ENCODE data around the gene JTB. TPM values are rescaled to one million over a fixed set of nuclear protein-coding genes. Genes with fewer than 3 reads are reported as not detected.
"Not testable (repeated sequence)": the region's sequence is repeated elsewhere in the genome, so short reads cannot be mapped to it uniquely, and the experiment has no call there.

JTB gene
- total and polyA plus RNA-seq, 2 experiments from 2014 or later = 213 to 217 TPM

- peak overlapping the region; percentile 89 for H3K27ac ChIP-seq
- H2AFZ ChIP-seq = no peak overlapping the region
- no peaks in the 10 kb centered on the region for H3K36me3 ChIP-seq (replicated peaks; ENCODE audit: insufficient read depth, low read depth)
- no peak for DNase-seq (ENCODE audit: low spot score)
- no peaks in the 10 kb centered on the region for H4K20me1 ChIP-seq (ENCODE audit: insufficient read depth, poor library complexity, severe bottlenecking)
- H3K4me1 ChIP-seq (ENCODE audit: insufficient read depth) = peaks cover 13% of the 10 kb centered on the region
- WGBS (ENCODE audit: low lambda C conversion rate, missing lambda C conversion rate) = 87% methylated on average over 6 of the region's 6 CpGs
- H3K9me3 ChIP-seq (ENCODE audit: low read depth) = no peaks in the 10 kb centered on the region
- peak overlapping the region; percentile 64 for H3K4me3 ChIP-seq
- TF ChIP-seq CTCF (IDR thresholded peaks at IDR 0.05; ENCODE audit: poor library complexity) (no peak), EZH2 (IDR thresholded peaks at IDR 0.05; ENCODE audit: borderline replicate concordance) (no peak), EZH2phosphoT487 (IDR thresholded peaks at IDR 0.05; ENCODE audit: low read depth, severe bottlenecking, unreplicated experiment) (no peak)
- H3K4me2 ChIP-seq = peak overlapping the region; percentile 94
- H3K27me3 ChIP-seq = no peaks in the 10 kb centered on the region
- peaks cover 31% of the 10 kb centered on the region for H3K79me2 ChIP-seq
- no peaks in the 10 kb centered on the region for H3K9me2 ChIP-seq (replicated peaks; ENCODE audit: insufficient read depth)
Measured at GRCh38 chr1:153984123-153984894, 6.8 kb upstream of the JTB start.

- not testable (repeated sequence) for H3K27me3 ChIP-seq; H3K9me3 ChIP-seq (ENCODE audit: low read depth); DNase-seq (ENCODE audit: low spot score); H3K36me3 ChIP-seq (replicated peaks; ENCODE audit: insufficient read depth, low read depth); H3K4me2 ChIP-seq; H3K9me2 ChIP-seq (replicated peaks; ENCODE audit: insufficient read depth); H2AFZ ChIP-seq; H3K27ac ChIP-seq; H3K4me3 ChIP-seq; H4K20me1 ChIP-seq (ENCODE audit: insufficient read depth, poor library complexity, severe bottlenecking)
- Histone ChIP-seq H3K4me1 (ENCODE audit: insufficient read depth) (peaks cover 16% of the 10 kb centered on the region), H3K79me2 (peaks cover 40% of the 10 kb centered on the region)
- 97% methylated on average over 2 of the region's 2 CpGs for WGBS (ENCODE audit: low lambda C conversion rate, missing lambda C conversion rate)
Measured at GRCh38 chr1:153981735-153982134, 4.3 kb upstream of the JTB start.

- 95% methylated on average over 12 of the region's 12 CpGs for WGBS (ENCODE audit: low lambda C conversion rate, missing lambda C conversion rate)
- H3K9me3 ChIP-seq (ENCODE audit: low read depth); H3K4me2 ChIP-seq; H4K20me1 ChIP-seq (ENCODE audit: insufficient read depth, poor library complexity, severe bottlenecking); H3K9me2 ChIP-seq (replicated peaks; ENCODE audit: insufficient read depth); H3K36me3 ChIP-seq (replicated peaks; ENCODE audit: insufficient read depth, low read depth); H3K27me3 ChIP-seq; H2AFZ ChIP-seq; H3K4me3 ChIP-seq; H3K27ac ChIP-seq; DNase-seq (ENCODE audit: low spot score): not testable (repeated sequence)
- peaks cover 36% of the 10 kb centered on the region for H3K79me2 ChIP-seq
- H3K4me1 ChIP-seq (ENCODE audit: insufficient read depth) = peaks cover 14% of the 10 kb centered on the region
Measured at GRCh38 chr1:153979091-153979490, 1.6 kb upstream of the JTB start.

GRCh38 chr1:153978274-153978909 is 918 bp upstream of the JTB start:
- Histone ChIP-seq H3K27me3 (no peaks in the 10 kb centered on the region), H3K4me3 (peak overlapping the region; percentile 75), H3K9me3 (ENCODE audit: low read depth) (no peaks in the 10 kb centered on the region), H3K4me1 (ENCODE audit: insufficient read depth) (peaks cover 14% of the 10 kb centered on the region), H3K4me2 (peak overlapping the region; percentile 99), H3K27ac (peak overlapping the region; percentile 93), H3K36me3 (replicated peaks; ENCODE audit: insufficient read depth, low read depth) (no peaks in the 10 kb centered on the region), H3K9me2 (replicated peaks; ENCODE audit: insufficient read depth) (no peaks in the 10 kb centered on the region), H3K79me2 (peaks cover 31% of the 10 kb centered on the region), H4K20me1 (ENCODE audit: insufficient read depth, poor library complexity, severe bottlenecking) (peaks cover 3% of the 10 kb centered on the region), H2AFZ (peak overlapping the region; percentile 72)
- TF ChIP-seq EZH2phosphoT487 (IDR thresholded peaks at IDR 0.05; ENCODE audit: low read depth, severe bottlenecking, unreplicated experiment) (no peak), EZH2 (IDR thresholded peaks at IDR 0.05; ENCODE audit: borderline replicate concordance) (no peak), CTCF (IDR thresholded peaks at IDR 0.05; ENCODE audit: poor library complexity) (no peak)
- DNase-seq (ENCODE audit: low spot score) = no peak
- 79% methylated on average over 9 of the region's 9 CpGs for WGBS (ENCODE audit: low lambda C conversion rate, missing lambda C conversion rate)
